HG02938 (cell line): ENCODE results near the gene PTK7.
"Not testable (repeated sequence)": the region's sequence is repeated elsewhere in the genome, so short reads cannot be mapped to it uniquely, and the experiment has no call there.

Source experiments
- ATAC-seq: cut with Tn5 transposase; IDR thresholded peaks from one replicate; pipeline ENCODE4 v1.9.1; 2021; ENCODE audit warnings: mild to moderate bottlenecking, moderate library complexity; ENCODE audit not compliant: unreplicated experiment

PTK7 gene

GRCh38 chr6:43075670-43076463, at the start of gene PTK7:
Gene PTK7, plus strand, starts transcription at chr6:43076314. Its CDS starts 175 bp downstream, at chr6:43076489.
- ATAC-seq, result no peak

- no peak for ATAC-seq
Measured at GRCh38 chr6:43026365-43026764, 49.7 kb upstream of the PTK7 start.

DNA sequence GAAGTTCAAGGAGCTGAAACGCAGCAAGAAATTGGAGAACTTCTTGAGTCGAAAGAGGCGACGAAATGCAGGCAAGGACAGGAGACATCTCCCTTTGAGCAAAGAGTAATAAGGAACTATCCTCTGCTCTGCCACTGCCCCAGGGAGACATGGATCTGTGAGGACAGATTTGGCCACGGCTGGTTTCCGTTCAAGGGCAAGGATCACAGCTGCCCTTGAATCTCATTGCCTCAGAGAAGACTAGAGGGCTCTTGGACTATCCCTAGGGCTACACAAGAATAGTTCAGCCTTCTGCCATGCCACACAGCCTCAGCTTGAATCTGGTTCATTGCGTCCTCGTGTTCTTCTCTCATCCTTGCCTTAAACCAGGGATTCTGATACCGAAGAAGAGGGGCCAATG, 47.0 kb upstream of the PTK7 start:
- ATAC-seq, result no peak

GRCh38 chr6:43032326-43032725, 43.8 kb upstream of the PTK7 start:
- ATAC-seq, result no peak

DNA sequence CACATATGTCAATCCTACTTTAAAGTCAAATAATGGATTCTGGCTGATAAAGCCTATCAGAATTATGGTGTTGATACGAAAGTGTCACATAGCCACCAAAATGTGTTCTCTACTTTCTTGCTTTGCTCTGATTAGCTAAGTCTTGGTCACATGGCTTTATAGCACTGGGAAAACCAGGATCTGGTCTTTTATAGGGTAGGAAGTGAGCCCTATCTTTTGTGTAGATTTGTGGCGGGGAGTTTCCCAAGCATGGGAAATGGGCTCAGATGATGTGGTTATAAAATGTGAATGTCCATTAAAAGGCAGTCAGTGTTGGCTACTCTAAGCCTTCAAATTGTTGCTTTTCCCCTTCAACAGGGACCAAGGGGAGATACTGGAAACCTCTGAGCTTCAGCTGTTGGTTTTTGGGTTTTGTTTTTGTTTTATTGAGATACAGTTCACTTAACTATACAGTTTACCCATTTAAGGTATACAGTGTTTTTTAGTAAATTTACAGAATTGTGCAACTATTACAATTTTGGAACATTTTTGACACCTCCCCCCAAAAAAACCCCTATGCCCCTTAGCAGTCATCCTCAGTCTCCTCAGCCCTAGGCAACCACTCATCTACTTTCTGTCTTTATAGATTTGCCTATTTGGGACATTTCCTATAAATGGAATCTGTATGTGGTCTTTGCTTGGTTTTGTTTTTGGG, 42.5 kb upstream of the PTK7 start:
- ATAC-seq, result no peak

DNA sequence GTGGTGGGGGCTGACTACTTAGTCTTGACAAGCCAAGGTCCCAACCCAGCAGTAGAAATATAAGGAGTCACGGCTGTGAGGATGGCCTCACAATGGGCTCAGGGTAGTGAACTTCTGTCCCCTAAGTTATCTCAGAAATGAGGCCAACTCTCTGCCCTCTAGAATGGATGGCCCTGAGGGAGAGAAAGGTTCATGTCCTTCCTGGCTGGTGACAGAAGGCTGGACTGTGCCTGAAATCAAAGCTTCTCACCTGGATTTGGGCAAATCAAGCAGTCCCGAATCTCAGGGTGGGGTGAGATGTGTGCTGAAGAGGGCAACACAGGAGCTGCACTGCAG, 42.0 kb upstream of the PTK7 start:
- ATAC-seq, result no peak

GRCh38 chr6:43035495-43036194, 40.5 kb upstream of the PTK7 start:
- no peak for ATAC-seq

DNA sequence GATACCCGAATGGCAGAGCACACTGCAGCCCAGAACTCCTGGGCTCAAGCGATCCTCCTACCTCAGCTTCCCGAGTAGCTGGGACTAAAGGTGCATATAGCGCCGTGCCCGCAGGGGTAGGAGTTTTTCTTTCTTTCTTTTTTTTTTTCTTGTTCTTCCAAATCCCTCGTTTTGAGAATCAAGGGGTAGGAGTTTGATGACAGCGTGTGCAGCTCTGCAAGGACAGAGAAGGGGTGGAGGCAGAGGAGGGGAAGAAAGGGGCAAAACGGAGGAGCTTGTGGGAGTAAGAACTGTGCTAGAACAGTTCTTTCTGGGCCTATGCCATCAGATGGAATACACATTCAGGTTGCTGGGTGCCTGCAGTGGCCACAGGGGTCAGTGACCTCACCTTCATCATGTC, 39.4 kb upstream of the PTK7 start:
- no peak for ATAC-seq

DNA sequence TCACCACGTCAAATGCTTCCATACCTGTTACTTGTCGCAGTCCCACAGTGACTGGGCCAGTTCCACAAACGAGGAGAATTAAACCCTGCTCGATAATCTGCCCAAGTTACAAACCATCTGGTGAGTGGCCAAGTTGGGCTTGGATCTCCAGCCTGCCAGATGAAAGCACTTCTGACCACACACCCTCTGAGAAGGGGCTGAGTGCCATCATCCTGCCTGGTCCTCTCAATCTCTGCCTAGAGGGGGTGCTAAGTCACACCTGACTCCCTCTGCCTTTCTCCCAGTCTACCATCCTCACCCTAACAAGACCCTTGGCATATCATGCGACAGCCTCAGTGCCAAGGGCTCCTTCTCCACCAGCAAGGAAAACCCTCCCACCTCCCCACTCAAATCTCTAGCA, 38.9 kb upstream of the PTK7 start:
- no peak for ATAC-seq

DNA sequence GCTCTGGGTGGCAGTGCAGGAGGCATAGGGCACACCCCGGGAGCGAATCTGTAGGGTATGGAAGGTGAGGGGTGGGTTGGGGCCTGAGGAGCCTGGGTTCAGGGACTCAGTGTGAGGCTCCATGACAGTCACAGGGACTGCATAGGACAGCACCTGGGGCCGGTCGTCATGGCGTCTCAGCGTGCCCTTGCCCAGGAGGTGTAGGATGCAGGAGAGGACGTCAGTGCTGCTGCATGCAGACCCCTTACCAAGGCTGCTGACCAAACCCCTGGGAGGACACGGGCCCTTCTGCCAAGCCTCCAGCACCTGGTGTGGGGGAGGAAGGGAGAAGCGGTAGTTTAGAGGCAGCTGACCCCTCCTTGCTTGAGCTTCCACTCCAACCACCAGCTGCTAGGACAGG, 38.4 kb upstream of the PTK7 start:
- no peak for ATAC-seq

GRCh38 chr6:43038727-43039126, 37.4 kb upstream of the PTK7 start:
- no peak for ATAC-seq

- no peak for ATAC-seq
Measured at GRCh38 chr6:43040542-43041257, 35.4 kb upstream of the PTK7 start.

GRCh38 chr6:43041475-43041874, 34.6 kb upstream of the PTK7 start:
- not testable (repeated sequence) for ATAC-seq

GRCh38 chr6:43043310-43043709, 32.8 kb upstream of the PTK7 start:
- ATAC-seq, result no peak

DNA sequence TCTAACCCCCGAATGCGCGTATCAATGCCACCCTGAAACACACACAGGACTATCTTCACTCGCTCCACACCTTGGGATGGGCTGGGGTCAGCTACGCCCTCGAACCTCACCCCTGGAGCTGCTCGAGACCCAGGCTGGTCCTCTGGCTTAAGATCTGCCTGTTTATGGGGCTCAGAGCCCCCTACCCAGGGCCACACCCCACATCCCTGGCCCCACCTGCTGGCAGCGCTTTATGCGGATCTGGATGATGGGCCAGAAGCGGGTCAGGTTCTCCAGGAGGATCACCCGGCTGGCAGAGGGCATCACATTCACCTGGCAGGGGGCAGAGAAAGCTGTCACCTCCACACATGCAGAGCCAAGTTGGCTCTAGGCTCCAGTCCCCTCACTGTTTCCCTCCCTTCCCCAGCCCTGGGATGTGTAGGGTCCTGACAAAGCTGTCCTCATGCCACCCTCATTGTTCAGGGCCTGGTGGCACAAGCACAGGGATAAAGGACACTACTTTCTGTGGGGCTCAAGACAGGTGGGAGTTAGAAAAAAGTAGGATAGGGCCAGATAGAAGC, 30.7 kb upstream of the PTK7 start:
- ATAC-seq, result no peak

DNA sequence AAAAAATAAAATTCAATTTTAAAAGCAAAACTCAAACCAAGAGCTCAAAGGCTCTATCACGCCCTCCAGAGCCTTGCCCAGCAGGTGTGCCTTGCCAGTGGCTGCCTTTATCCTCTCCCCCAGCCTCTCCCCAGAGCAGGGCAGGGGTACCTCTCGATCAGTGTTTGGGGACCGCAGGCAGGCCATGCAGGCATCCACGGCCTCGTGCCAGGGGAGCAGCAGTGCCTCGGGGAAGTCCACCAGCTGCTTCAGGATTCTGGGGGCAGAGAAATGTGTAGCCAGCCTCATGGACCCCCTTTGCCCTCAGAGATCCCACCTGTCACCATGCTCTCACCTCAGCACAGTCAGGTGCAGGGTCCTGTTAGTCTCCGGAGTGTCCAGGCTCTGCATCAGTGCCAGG, 28.1 kb upstream of the PTK7 start:
- no peak for ATAC-seq

GRCh38 chr6:43050981-43051380, 25.1 kb upstream of the PTK7 start:
- ATAC-seq, result no peak

- ATAC-seq, result no peak
Measured at GRCh38 chr6:43052225-43052841, 23.8 kb upstream of the PTK7 start.

DNA sequence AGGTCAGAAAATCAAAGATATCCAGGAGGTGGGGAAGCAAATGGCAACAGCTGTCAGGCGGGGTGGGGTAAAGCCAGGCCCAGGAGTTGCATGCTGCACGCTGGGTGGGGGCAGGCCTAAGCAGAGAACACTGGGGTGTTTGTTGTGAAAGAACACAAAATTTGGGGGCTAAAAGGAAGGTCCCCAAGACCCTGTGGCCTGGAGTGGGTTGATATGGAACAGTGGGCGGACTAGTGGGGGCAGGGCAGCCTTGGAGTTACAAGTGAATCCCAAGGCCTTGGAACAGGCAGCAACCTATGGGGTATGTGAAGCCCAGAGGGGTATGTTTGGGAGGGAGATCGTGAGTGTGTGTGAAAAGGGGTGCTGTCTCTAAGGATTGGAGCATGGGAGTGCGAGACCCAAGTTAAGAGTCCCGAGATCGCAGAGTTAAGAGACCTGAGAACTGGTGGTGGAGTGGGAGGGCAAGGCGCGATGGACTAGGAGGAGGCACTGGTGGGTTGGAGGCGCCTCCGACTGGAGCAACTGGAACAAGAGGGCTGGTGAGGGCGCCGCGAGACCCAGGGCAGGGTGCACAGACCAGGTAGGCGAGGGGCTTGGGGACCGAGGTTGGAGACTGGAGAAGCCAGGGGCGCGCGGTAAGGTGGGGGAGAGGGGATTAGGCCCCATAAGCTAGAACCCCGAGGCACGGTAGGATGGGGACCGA, 23.1 kb upstream of the PTK7 start:
- no peak for ATAC-seq
